HG03139 (cell line): ENCODE results near the gene TMEM178B.

Experiments used
- ATAC-seq: cut with Tn5 transposase; IDR thresholded peaks from one replicate; pipeline ENCODE4 v1.9.1; 2021; ENCODE audit not compliant: unreplicated experiment

The TMEM178B gene

DNA sequence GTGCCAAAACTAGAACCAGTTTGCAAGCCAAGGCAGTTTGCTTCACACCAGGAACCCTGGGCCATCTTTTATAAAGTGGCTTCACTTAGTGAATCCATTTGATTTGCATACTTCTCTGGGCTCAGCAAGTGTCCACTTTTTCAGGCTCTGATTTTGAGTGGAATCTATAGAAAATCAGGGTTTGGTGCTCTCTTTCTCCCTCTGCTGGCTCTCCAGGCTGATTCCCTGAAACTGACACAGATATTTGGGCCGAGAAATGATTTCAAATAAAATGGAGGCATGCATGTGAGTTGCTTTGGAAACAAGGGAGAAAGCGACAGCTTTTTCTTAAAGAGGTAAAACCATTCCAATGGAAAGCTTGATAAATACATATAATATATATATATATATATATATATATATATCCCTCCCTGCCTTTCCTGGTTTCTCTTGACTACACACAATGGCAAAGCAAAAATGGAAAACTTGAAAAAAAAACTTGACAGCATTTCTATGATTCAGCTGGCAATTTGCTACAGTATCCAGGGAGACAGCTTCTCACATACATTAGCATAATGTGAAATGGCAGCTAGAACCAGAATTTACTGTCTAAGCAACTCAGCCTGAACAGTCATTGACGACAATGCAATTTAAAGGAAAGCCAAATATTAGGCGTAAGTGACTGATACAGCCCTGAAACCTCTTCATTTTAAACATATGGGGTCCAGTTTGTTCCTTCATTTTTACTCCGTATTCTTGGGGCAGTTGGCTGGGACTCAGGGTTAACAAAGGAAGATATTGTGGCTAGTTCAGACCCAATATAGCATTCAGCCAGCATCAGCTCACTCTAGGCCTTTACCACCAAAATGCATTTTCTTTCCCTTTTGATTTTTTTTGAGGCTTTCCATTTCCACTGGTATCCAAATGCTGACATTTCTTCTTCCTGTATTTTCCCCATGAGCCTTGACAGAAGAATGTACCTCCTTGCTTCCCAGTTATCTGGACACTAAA lies 188.5 kb downstream of the TMEM178B start:
- no peak for ATAC-seq

GRCh38 chr7:141263508-141263907 lies 189.6 kb downstream of the TMEM178B start:
- no peak for ATAC-seq

DNA sequence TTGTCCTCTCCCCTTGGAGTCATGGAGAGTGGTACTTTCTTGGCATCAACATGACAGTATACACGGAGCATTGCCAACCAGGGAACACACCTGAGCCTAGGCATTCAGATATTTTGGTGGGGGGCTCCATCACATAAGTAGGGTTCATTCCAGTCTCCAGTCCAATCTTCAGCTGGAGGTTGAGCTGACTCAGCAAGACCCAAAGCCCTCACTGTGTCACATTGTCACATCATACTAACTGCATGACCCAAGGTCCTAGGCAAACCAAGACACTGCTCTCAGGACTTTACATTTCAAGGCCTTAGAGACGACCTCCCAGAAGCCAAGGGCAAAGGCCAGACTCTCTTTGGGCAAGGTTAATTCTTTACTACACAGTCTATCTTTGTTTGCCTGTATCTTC lies 190.1 kb downstream of the TMEM178B start:
- ATAC-seq: no peak

DNA sequence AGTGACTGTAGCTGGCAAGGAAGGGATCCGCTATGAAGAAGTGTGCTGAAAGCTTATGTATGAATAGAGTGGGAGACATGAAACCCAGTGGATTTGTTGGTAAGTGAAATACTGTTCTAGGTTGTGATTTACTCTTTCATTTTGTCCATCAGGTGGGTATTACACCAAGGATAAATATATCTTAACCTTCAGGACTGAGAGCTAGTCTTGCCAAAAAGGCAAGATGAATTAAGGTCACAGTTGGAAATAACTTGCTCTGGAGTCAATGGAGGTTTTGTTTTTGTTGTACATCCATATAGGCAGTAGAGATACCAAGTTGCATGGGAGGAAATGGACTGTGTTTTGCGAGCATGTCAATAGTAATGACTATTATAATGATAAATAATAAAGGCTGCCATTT lies 190.6 kb downstream of the TMEM178B start:
- ATAC-seq: no peak

DNA sequence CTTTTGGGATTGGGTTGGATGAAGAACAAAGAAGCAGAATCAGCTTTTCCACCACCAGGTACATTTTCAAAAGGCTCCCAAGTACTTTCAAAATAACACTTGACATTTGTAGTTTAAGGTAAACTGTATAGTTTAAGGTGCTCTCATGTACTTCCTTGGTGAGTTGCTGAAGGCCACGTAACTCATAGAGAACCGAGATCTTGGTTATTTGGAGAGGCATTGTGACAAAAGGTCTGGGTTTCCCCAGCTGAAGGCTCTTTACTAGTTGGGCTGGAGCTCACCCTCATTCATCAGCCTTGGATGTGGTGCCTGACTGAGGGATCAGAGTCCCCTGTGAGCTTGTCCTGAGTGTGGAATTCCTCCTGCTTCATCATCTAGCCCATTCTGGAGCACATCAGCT lies 191.8 kb downstream of the TMEM178B start:
- no peak for ATAC-seq

DNA sequence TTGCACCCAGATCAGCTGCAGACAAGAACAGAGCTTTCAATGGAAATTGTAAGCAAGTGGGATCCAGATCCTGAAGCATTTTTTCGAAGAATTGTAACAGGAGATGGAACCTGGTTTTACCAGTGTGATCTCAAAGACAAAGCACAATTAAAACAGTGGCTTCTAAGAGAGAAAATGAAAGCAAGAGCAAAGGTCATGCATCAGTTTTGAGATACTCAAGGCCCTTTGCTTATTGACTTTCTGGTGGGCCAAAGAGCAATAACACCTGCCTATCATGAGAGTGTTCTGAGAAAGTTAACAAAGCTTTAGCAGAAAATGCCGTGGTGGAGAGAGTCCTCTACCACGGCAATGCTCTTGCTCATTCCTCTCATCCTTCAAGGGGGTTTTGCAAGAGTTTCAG lies 194.8 kb downstream of the TMEM178B start:
- ATAC-seq: no peak

- ATAC-seq: no peak
These were observed 197.6 kb downstream of the TMEM178B start for GRCh38 chr7:141271451-141271850.

DNA sequence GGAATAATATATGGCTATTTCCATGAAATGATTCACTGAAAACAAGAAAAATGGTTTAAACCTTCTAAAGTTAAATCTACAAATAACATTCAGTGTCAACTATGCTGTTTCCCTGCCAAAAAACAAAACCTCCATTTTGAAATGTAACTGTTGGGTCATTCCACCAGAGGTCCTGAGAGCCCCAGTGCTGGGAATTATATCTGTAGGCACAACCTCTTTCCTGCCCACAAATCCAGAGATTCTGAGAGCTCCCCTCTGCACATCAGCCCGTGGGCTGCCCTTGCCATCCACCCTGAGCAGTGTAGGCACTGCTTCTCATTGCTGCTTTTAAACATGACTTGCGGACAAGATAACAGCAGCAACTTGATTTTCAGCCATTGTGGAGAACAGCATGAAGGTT lies 198.6 kb downstream of the TMEM178B start:
- ATAC-seq: no peak

- no peak for ATAC-seq
These were observed 201.5 kb downstream of the TMEM178B start for GRCh38 chr7:141275350-141275749.

DNA sequence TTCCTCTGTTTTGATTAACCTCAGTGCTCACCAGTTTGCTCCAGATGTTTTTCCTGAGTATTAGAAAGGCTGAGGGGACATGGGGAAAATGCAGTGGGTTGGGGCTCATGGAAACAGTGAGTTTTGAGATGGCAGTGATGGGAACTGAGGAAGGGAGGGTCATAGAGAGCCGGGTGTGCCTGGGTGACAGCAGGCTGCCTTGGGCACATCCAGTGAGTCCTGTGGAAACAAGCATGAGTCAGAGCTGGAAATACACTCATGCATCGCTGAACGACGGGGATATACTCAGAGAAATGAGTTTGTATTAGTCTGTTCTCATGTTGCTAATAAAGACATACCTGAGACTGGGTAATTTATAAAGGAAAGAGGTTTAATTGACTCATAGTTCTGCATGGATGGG lies 202.2 kb downstream of the TMEM178B start:
- no peak for ATAC-seq

DNA sequence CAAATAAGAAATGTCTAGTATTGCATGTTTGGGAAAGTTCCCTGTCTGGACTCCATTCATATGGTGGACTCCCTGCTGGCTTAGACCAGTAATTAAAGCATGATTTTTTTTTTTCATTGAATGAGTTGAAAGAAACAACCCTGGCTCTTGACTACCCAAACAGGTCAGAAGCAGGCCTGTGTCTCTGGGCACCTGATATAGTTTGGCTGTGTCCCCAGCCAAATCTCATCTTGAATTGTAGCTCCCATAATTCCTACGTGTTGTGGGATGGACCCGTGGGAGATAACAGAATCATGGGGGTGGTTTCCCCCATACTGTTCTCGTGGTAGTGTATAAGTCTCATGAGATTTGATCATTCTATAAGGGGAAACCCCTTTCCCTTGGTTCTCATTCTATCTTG lies 206.2 kb downstream of the TMEM178B start:
- ATAC-seq: no peak

- no peak for ATAC-seq
These were observed 207.4 kb downstream of the TMEM178B start for GRCh38 chr7:141281311-141281710.

DNA sequence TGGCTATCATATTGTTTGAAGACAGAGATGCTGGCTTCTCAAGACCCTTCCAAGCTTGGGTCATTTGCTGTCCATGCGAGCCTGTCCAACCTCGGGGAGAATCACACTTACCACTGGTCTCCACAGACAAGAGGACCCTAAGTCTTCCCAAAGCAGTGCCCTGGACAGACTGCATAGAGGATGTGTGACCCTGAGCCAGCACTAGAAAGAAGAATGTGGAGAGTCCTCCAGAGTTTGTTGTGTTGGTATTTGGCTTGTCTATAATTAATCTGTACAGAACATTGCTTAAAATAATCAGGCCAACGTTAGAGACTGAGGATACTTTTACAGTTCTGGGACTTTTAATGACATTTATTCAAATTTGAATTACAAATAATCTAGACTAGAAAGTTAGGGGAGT lies 212.7 kb downstream of the TMEM178B start:
- no peak for ATAC-seq

GRCh38 chr7:141287936-141288335 lies 214.1 kb downstream of the TMEM178B start:
- no peak for ATAC-seq

GRCh38 chr7:141288626-141289025 lies 214.8 kb downstream of the TMEM178B start:
- no peak for ATAC-seq

DNA sequence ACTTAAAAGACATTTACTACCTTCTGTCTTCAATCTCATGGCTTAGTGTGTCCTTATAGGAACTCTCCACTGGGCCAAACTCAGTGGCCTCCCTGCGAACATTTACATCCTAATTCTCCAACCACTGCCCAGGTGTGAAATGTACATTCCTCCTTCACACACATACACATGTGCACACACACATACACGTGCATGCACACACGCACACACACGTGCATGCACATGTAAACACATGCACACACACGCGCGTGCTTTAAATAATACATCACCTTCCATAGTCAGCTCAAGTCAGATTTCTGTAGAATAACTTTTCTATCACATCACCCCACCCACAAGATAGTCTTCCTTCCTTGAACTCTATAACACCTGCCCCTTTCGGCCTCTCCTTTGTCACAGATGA lies 216.5 kb downstream of the TMEM178B start:
- ATAC-seq: no peak

- no peak for ATAC-seq
These were observed 217.1 kb downstream of the TMEM178B start for GRCh38 chr7:141290973-141291372.

DNA sequence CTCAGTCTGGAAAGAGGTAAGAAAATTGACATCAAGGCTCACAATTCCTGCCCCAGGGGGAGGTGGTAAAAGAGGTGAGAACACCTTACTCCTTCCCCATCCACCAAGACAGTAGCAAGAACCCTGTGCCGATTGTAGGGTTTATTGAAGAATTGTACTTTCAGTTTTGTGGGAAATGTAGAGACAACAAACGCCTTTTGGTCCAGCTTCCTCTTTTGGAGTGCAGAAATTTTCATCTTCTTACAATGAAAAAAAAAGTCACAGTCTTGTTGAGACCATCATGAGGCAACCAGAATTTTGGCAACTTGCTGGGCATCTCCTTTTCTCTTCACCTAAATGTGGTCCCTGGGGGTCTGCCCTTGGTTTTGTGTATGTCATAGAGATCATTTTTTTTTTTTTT lies 217.7 kb downstream of the TMEM178B start:
- ATAC-seq: no peak

- ATAC-seq: no peak
These were observed 220.4 kb downstream of the TMEM178B start for GRCh38 chr7:141294143-141294829.

- no peak for ATAC-seq
These were observed 221.6 kb downstream of the TMEM178B start for GRCh38 chr7:141295367-141295895.

- no peak for ATAC-seq
These were observed 227.0 kb downstream of the TMEM178B start for GRCh38 chr7:141300816-141301215.

- no peak for ATAC-seq
These were observed 227.7 kb downstream of the TMEM178B start for GRCh38 chr7:141301544-141301943.
